Measurements from ENCODE around the gene FHOD1.

GRCh38 chr16:67211674-67212073 is 35.6 kb downstream of the FHOD1 start:
- TF ChIP-seq CTCF (IDR thresholded peaks at IDR 0.05 in 2 of 3, conservative IDR thresholded peaks at IDR 0.05 in 1 of 3; ENCODE audit: control insufficient read depth in 2 of 3, extremely low read depth in 1 of 3, insufficient read depth in 1 of 3, low read depth in 3 of 3, low read length in 3 of 3) (no peak), EZH2 (IDR thresholded peaks at IDR 0.05; ENCODE audit: borderline replicate concordance, control insufficient read depth, low read depth, low read length) (no peak), USF1 (IDR thresholded peaks at IDR 0.05; ENCODE audit: borderline replicate concordance, extremely low read length, insufficient read depth, low read depth, low read length) (no peak), MYC (IDR thresholded peaks at IDR 0.05; ENCODE audit: insufficient read depth, insufficient read length, insufficient replicate concordance, low read length, severe bottlenecking) (no peak), MEF2A (IDR thresholded peaks at IDR 0.05; ENCODE audit: insufficient read depth, low read depth, low read length) (no peak)

Measured in GM12878 (cell line).